ENCODE measurements around the gene KRT71. TPM values are rescaled to one million over a fixed set of nuclear protein-coding genes. Genes with fewer than 3 reads are reported as not detected.

The KRT71 gene
- total RNA-seq, 1 donor, result not detected

DNA sequence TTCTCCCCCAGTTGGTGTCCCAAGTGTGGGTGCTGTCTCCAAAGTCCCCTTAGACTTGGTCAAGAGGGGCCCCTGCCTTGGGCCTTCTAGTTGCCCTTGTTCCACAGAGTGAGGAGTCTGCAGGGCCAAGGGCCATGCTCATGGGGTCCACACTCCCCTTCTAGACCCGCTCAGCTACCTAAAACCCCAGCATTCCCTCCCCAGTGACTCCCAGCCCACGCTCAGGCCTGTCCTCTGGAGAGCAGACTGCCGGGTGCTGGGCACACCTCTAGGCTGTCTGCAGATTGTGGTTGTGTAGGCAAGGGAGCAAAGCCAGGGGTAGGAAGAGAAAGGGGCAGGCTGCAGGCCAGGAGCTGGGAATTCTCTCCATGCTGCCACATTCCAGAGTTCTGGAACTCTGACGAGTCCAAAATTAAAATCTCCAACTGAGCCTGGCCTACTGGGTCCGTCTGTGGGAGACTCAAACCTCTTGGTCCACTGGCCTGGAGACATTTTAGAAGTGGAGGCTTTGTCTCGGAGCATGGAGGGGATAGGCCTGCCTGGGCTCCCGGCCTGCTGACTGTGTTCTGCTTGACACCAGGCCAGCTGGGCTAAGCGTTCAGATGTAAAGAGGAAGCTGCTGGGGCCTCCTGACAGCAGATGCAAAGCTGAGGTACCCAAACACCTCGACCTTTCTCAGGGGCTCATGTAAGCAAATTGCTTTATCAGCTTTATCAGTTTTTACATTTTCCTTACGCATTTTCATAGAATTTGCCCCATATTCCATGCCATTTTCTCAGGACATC is 19.1 kb downstream of the KRT71 start:
- Histone ChIP-seq H3K4me1 (ENCODE audit: insufficient read depth, low read length) (no peaks in the 10 kb centered on the region), H4K20me1 (ENCODE audit: insufficient read depth, low read length) (no peaks in the 10 kb centered on the region), H3K9me3 (ENCODE audit: low read depth, low read length) (no peaks in the 10 kb centered on the region), H3K4me3 (ENCODE audit: insufficient read depth, low read length) (no peak overlapping the region), H2AFZ (ENCODE audit: low read length) (no peak overlapping the region), H3K27me3 (ENCODE audit: insufficient read depth, low read length) (peaks cover 6% of the 10 kb centered on the region), H3K79me2 (ENCODE audit: insufficient read depth, low read length) (no peaks in the 10 kb centered on the region), H3K27ac (ENCODE audit: low read depth, low read length) (no peak overlapping the region), H3K36me3 (ENCODE audit: insufficient read depth, low read length) (no peaks in the 10 kb centered on the region), H3K4me2 (ENCODE audit: insufficient read depth, low read length) (no peak overlapping the region)
- no peak for TF ChIP-seq CTCF (IDR thresholded peaks at IDR 0.05; ENCODE audit: extremely low read depth, low read depth, low read length)
- DNase-seq (ENCODE audit: insufficient read length, low spot score, missing footprints), result no peak

GRCh38 chr12:52532636-52533035 is 20.3 kb downstream of the KRT71 start:
- H3K27me3 ChIP-seq (ENCODE audit: insufficient read depth, low read length), result peaks cover 9% of the 10 kb centered on the region
- H3K27ac ChIP-seq (ENCODE audit: low read depth, low read length), result no peak overlapping the region
- no peak overlapping the region for H3K4me3 ChIP-seq (ENCODE audit: insufficient read depth, low read length)
- no peaks in the 10 kb centered on the region for H3K4me1 ChIP-seq (ENCODE audit: insufficient read depth, low read length)
- no peak for DNase-seq (ENCODE audit: insufficient read length, low spot score, missing footprints)
- no peak overlapping the region for H3K4me2 ChIP-seq (ENCODE audit: insufficient read depth, low read length)
- H2AFZ ChIP-seq (ENCODE audit: low read length), result no peak overlapping the region
- no peaks in the 10 kb centered on the region for H3K9me3 ChIP-seq (ENCODE audit: low read depth, low read length)
- no peaks in the 10 kb centered on the region for H3K36me3 ChIP-seq (ENCODE audit: insufficient read depth, low read length)
- H3K79me2 ChIP-seq (ENCODE audit: insufficient read depth, low read length), result no peaks in the 10 kb centered on the region
- H4K20me1 ChIP-seq (ENCODE audit: insufficient read depth, low read length), result no peaks in the 10 kb centered on the region
- TF ChIP-seq CTCF (IDR thresholded peaks at IDR 0.05; ENCODE audit: extremely low read depth, low read depth, low read length), result no peak

- H3K9me3 ChIP-seq (ENCODE audit: low read depth, low read length), result no peaks in the 10 kb centered on the region
- DNase-seq (ENCODE audit: insufficient read length, low spot score, missing footprints), result no peak
- no peak for TF ChIP-seq CTCF (IDR thresholded peaks at IDR 0.05; ENCODE audit: extremely low read depth, low read depth, low read length)
Measured at GRCh38 chr12:52531566-52532300, 21.2 kb downstream of the KRT71 start.

GRCh38 chr12:52530905-52531304 is 22.0 kb downstream of the KRT71 start:
- no peaks in the 10 kb centered on the region for H3K4me1 ChIP-seq (ENCODE audit: insufficient read depth, low read length)
- no peaks in the 10 kb centered on the region for H3K9me3 ChIP-seq (ENCODE audit: low read depth, low read length)
- H4K20me1 ChIP-seq (ENCODE audit: insufficient read depth, low read length), result no peaks in the 10 kb centered on the region
- no peak overlapping the region for H2AFZ ChIP-seq (ENCODE audit: low read length)
- peaks cover 9% of the 10 kb centered on the region for H3K27me3 ChIP-seq (ENCODE audit: insufficient read depth, low read length)
- H3K27ac ChIP-seq (ENCODE audit: low read depth, low read length), result no peak overlapping the region
- H3K4me3 ChIP-seq (ENCODE audit: insufficient read depth, low read length), result no peak overlapping the region
- DNase-seq (ENCODE audit: insufficient read length, low spot score, missing footprints), result no peak
- H3K36me3 ChIP-seq (ENCODE audit: insufficient read depth, low read length), result no peaks in the 10 kb centered on the region
- TF ChIP-seq CTCF (IDR thresholded peaks at IDR 0.05; ENCODE audit: extremely low read depth, low read depth, low read length), result no peak
- H3K4me2 ChIP-seq (ENCODE audit: insufficient read depth, low read length), result no peak overlapping the region
- no peaks in the 10 kb centered on the region for H3K79me2 ChIP-seq (ENCODE audit: insufficient read depth, low read length)

More at GRCh38 chr12:52531566-52532300, 21.2 kb downstream of the KRT71 start:
- Histone ChIP-seq H3K36me3 (ENCODE audit: insufficient read depth, low read length) (no peaks in the 10 kb centered on the region), H3K27me3 (ENCODE audit: insufficient read depth, low read length) (peaks cover 9% of the 10 kb centered on the region), H3K4me1 (ENCODE audit: insufficient read depth, low read length) (no peaks in the 10 kb centered on the region), H4K20me1 (ENCODE audit: insufficient read depth, low read length) (no peaks in the 10 kb centered on the region), H3K4me3 (ENCODE audit: insufficient read depth, low read length) (no peak overlapping the region), H3K4me2 (ENCODE audit: insufficient read depth, low read length) (no peak overlapping the region), H3K79me2 (ENCODE audit: insufficient read depth, low read length) (no peaks in the 10 kb centered on the region), H3K27ac (ENCODE audit: low read depth, low read length) (no peak overlapping the region), H2AFZ (ENCODE audit: low read length) (no peak overlapping the region)
